Measurements from ENCODE around the gene INPP5K.

DNA sequence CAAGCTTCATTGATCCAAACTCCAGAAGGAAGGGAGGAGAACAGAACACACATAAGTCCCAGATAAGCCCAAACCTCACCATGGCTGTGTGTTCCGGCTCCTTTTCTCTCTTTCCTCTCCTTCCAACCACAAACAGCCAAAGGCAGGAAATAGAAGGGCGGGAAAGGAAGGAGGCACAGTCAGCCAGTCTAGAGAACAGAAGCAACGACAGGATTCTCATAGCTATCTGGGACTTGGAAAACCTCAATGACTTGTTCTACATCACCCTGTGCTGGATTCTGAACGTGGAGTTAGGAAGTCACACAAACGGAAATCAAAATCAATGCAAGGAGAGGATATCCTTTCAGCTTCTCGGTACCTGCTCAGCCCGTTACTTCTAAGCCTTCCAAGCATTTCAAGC is 69.4 kb downstream of the INPP5K start:
- TF ChIP-seq, protein P1, sequence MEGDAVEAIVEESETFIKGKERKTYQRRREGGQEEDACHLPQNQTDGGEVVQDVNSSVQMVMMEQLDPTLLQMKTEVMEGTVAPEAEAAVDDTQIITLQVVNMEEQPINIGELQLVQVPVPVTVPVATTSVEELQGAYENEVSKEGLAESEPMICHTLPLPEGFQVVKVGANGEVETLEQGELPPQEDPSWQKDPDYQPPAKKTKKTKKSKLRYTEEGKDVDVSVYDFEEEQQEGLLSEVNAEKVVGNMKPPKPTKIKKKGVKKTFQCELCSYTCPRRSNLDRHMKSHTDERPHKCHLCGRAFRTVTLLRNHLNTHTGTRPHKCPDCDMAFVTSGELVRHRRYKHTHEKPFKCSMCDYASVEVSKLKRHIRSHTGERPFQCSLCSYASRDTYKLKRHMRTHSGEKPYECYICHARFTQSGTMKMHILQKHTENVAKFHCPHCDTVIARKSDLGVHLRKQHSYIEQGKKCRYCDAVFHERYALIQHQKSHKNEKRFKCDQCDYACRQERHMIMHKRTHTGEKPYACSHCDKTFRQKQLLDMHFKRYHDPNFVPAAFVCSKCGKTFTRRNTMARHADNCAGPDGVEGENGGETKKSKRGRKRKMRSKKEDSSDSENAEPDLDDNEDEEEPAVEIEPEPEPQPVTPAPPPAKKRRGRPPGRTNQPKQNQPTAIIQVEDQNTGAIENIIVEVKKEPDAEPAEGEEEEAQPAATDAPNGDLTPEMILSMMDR (IDR thresholded peaks at IDR 0.05 in 8 of 11, conservative IDR thresholded peaks at IDR 0.05 in 3 of 11) = no peak
- TF ChIP-seq POLR2A (IDR thresholded peaks at IDR 0.05) (no peak), POLR2AphosphoS5 (IDR thresholded peaks at IDR 0.05) (peak in 1 of 3 donors; percentile 38)
